HG02970 (cell line): ENCODE measurements around the gene B3GNT9.
"Not testable (repeated sequence)": the region's sequence is repeated elsewhere in the genome, so short reads cannot be mapped to it uniquely, and the experiment has no call there.

ENCODE experiments used
- ATAC-seq: cut with Tn5 transposase; IDR thresholded peaks from one replicate; pipeline ENCODE4 v1.9.1; 2021; ENCODE audit warnings: mild to moderate bottlenecking, moderate library complexity, moderate number of reproducible peaks; ENCODE audit not compliant: unreplicated experiment, low FRiP score

B3GNT9 gene

DNA sequence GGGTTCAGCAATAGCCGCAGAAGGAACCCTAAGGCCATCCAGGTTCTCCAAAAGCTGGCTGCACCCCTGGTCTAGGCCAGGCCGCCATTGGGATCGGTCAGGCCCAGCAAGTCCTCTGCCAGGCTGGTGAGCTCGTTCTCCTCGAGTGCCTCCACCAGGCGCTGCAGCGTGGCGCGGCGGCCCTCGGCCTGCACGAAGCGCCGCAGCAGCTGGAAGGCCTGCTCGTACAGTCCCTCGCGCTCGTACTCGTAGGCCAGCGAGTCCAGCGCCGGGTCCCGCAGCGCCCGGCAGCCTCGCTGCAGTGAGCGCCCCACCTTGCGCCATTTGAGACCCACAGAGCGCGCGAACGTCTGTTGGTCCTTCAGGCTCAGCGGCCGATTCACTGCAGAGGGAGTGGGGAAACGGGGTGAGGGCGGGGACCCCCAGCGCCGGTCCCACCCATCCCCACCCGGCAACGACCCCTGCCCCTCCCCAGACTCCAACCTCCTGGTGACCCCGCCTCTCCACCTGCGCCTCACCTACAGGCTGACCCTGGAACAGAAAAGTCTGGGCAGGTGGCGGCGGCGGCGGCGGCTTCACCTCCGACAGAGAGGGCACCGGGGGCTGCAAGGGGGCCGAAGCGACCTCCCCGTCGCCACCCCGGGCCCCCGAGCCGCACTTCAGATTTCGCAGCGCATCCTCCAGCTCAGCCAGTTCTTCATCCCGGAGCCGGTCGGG lies 3.9 kb upstream of the B3GNT9 start:
- ATAC-seq = no peak

DNA sequence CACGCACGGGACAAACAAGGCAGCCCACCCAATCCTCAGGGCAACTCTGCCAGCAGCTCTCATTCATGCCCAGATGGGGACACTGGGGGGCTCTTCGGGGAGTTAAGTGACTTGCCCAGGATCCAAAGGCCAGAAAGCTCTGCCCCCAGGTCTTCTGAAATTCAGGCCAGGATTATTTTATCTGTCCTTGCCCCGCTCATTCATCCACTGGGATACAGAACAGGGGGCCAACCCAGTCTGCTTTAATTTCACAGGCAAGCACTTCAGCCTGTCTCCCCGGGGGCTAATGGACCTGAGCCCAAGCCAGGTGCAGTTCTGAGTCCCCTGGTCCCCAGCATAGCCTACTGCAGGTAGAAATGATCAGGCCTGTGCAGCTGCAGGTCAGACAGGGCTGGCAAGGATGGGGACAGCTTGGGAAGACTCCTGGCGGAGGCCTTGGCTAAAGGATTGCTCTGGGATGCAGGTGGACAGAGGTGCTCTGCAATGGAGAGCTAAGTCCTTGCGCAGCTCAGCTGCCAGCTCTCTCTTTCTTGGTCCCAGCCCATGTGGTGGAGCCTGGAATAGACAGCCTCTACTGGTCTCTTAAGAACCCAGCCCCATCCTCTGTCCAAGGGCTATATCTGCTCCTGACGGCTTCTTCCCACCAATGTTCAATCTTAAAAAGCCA lies 766 bp upstream of the B3GNT9 start:
- no peak for ATAC-seq

DNA sequence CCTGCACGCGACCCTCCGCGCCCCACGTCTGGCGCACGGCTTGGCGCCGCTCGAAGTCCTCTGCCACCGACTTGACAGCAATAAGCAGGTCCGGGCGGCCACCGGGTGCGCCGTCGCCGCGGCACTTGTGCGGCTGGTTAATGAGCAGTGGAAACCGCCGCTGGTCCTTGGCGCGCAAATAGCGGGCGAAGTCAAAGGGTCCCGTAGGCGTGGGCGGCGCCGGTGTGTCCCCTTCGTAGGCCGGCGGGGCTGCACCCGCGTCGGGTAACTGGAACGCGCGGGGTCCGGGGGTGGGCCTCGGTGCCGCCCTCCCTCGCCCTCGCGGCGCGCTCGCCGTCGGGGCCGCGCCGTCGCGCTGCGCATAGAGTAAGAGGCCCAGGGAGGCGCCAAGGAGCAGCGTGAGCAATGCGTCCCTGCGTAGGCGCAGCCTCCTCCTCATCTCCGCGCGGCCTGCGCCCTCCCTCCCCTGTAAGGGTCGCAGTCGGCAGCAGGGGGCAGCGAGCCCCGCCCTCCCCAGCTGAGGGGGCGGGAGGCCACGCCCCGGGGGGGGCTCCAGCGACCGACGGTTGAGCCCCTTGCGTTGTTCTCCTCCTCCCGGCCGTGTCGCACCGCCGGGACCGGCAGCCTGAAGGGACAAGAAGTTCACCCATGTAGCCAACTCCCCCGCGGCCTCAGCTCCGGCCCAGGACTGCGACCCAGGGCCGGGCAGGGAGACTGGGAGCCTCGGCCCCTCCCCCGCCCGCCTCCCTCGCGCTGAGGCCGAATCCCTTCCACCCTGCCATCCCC lies 558 bp downstream of the B3GNT9 start:
- no peak for ATAC-seq

DNA sequence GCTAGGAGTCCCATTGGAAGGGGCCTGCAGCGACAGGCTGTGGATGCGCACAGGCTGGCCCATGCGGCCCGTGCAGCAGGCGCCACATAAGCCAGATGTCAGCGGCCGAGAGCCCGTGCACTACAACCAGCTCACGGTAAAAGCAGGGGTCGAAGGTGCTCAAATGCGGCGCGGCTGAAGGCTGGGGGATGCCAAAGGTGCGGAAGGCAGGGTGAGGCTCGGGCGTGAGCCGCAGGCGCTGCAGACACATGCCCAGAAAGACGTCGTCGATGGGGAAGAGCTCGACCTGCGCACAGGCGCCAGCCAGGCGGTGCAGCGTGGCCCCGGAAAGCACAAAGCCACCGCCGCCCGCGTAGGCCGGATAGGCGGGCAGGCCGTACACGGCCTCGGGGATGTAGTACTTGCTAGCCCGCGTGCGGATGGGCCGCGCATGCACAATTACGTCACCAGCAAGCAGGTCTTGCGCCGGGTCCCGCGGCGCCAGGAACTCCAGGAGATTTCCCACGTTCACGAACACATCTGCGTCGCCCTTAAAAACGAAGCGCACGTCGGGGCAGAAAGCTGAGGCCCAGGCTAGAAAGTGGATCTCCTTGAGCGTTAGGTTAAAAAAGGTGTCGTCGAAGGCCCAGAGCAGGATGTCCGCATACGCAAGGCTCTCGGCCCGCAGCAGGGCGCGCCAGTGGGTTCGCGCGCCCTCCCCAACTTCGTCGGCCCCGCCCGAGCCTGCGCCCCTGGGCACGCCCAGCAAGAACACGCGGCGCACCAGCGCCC lies 1.3 kb downstream of the B3GNT9 start:
- no peak for ATAC-seq

DNA sequence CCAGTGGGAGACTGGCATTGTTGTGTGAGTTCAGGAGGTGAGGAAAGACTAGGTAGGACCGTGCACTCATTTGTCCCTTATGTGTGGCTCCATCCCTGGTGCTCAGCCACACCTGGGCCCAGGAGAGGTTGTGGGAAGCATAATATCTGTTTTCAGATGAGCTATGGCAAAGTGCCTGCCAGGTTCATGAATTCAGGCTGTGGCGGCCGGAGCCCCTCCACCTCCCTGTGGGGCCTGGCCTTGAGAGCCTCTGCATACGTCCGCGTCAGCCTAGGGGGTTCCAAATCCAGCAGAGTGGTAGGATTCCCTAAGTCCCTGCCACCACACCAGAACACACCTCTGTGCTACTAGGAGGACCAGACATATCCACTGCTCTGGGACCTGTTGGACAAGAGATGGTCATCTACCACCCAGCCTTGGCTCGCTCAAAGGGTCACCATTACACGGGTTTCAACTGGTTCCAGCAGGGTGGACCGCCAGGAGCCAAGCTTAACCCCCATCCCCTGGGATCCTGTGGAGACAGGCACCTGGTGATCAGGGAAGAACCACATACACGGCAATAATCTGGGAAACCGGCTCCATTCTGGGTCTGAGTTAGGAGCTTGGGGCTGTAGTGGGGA lies 2.0 kb downstream of the B3GNT9 start:
- ATAC-seq = no peak

DNA sequence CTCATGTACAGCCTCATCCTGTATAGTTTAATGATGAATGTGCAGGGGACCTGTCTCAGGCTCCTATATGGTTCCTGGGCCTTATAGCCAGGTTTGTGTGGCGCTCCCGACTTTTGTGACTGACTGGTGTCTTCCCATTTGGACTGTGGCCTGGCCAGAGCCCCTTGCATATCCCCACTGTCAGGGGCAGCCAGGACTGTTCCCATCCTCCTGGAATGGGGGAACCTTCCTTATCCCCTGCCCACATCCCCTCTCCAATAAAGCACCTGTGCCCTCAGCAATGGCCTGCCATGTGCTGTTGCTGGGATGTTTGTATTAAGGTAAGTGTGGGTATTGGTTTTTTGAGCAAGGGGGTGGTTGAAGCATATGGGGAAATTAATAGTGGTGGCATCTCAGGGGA lies 2.6 kb downstream of the B3GNT9 start:
- no peak for ATAC-seq

DNA sequence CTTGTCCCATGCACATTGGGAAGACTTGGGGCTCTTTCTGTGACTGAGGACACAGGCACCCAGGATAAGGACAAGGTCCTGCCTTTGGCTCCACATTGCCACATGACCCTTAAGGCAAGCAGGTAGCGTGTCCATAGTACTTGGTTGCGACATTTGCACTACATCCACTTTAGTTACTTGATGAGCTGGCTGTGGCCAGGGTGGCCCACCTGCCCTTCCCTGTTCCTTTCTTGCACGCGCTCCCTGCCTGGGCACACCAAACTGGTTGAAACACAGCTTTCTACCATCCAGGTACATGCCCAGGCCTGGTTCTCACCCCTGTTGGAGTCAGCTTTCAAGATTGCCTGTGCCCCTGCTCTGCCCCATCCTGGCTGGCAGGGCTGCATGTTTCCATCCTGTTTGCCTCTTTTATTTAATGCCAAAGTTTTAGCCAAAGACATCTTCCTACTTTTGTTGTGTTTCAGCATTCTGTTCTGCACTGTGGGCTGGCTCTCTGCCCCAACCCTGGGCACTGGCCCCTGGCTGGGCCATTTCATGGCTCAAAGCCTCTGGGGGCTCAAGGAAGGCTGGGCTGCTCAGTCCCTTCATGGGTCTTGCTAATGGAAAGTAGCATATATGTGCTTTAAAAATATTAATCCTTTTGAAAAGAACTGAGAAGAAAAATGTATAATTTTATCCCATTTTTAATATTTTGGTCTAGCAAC lies 3.2 kb downstream of the B3GNT9 start:
- no peak for ATAC-seq

DNA sequence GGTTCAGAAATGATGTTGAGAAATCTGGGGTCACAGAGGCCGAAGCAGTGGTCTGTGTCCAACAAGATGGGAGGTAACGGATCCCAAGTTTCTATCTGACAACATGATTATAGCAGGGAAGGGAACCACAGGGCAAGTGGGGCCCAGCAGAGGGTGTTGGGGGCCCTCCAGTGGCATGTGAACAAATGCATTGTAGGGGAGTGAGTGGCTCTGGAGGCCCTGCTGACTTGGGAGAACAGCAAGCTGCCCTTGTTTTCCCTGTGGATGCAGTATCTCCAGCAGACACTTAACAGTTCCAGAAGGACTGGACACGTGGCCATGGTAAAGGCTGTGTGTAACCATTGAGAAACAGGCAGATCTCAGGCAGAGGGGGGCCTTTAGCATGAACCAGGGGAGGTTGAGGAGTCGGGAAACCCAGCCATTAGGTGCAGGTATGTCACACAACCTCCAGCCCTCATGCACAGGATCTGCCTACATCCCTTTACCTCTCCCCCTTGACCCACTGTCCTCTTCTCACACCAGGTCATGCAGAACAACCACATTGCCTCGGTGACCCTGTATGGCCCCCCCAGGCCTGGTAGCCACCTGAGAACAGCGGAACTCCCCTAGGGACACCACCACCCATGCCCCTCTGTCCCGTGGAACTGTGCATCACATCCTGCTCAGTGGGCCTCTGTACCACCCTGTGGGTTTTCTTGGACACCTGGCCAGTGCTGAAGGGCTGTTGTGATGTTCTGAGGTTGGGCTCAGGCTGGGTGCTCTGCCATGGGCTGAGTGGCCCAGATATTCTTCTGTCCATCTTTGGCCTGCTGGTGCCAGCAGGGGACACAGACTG lies 4.1 kb downstream of the B3GNT9 start:
- no peak for ATAC-seq

DNA sequence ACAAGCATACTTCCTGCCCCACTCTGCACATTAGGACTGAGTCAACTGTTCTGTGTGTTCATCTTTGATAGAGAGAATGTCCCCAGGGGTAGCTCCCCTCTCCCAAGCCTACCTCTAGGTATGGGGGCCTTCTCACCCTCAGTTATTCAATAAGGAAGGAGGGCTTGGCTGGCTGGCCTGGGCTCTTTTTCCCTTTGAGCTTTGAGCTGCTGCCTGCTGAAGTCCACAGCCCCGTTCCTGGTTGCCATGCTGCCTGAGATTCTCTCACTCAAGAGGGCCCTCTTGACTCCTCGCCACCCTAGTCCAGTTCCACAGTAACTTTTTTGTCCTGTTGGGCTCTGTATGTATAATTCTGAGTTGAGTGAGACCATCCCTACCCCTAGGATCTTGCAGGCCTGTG lies 5.1 kb downstream of the B3GNT9 start:
- ATAC-seq = no peak

DNA sequence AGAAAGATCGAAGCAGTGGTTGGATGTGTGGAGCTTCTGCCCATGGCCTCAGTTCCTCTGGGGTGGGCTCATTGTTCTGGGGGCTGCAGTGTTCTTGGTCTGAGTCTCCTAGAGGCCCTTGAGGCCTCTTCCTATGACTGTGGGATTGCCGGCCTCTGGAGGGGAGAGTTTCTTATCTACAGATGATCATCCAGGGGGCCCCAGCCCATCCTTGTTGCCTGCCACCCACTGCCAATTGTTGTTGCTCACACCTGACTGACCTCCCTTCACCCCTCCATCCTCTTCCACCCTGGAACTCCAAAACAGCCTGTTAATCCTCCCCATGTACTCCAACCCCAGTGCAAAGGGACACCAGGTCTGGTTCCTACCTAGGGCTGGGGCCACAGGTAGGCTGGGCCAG lies 5.9 kb downstream of the B3GNT9 start:
- ATAC-seq = no peak

DNA sequence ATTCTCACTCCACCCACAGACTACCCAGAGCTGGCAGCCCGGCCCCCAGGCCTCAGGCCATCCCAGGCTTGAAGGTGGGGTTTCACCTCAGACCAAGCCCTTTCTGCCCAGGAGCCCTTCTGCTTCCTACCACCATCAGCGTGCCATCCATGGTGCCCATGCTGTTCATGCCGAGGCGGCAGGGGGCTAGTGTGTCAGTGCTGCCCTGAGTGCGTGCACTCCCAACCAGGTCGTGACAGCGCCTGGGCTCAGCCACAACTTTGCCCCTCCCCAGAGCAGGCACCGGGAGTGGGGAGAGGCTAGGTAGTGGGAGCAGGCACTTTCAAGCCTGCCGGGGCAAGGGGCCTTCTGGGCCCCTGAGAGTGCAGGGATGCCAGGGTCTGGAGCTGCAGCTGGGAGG lies 8.5 kb downstream of the B3GNT9 start:
- no peak for ATAC-seq

DNA sequence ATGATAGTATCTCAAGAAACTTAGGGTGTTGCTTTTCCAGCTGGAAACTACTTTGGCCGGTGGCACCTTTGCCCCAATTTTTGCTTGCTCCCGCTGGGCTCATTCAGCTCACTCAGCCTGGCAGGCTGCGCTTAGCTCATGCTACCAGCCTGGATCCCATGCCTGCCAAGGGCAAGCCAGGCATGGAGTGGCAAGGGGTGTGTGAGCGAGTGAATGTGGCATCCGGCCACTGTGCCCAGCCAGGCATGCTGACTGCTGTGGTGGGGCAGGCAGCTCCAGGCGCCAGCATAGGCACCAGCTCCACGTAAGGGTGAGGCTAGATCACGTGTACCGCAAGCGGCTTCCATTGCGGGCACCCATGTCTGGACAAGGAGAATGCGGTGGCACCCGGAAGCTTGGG lies 9.4 kb downstream of the B3GNT9 start:
- no peak for ATAC-seq

DNA sequence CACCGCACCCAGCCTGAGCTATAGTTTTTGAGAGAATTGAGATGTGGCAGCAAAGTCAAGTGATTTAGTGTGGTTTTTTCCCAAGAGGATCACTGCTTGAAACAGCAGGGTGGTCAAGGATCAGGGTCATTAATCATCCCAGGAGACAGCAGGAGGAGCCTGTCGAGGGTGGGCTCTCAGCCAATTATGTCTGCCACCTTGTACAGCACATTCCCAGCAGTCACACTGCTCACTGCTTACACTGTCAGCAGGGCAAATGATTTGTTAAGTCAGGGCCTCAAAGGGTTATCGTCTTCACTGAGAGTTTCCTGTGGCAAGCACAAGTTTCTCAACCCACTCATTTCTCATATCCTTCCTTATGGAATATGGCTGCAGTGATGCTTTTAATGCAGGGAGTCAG lies 13.2 kb downstream of the B3GNT9 start:
- no peak for ATAC-seq

DNA sequence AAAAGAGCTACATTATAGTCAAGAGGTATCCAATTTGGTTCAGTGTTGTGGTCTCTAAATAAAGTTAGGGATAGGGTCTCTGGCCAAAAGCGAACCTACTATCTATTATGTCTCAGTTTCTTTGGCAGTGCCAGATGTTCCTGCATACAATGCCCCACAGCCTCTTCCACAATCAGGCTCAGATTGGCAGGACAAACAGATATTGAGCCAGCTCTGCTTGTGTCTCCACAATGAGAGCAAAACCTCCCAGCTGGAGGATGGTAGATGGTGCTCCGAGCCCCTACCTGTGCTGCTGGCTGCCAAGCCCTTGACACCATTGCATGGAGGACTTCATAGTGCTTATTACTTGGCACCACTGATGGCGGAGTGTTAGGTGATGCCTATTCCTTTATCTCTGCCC lies 21.4 kb downstream of the B3GNT9 start:
- no peak for ATAC-seq

DNA sequence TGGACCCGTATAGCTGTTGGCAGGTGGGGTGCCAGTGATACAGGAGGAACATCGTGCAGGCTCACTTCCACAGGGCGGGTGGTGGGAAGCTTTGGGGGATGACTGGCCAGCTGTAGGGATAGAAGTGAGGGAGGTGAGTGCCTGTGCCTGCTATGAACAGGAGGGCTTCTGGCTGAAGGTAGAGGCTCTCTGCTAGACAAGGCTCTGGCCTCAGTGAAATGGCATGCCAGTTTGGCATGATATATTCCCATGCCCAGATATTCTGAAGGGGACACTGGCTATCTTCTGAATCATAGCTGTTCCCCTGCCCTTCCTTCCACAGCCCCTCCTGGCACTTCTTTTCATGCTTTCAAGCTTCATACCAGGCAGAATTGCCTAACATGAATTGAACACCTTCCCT lies 21.9 kb downstream of the B3GNT9 start:
- no peak for ATAC-seq

DNA sequence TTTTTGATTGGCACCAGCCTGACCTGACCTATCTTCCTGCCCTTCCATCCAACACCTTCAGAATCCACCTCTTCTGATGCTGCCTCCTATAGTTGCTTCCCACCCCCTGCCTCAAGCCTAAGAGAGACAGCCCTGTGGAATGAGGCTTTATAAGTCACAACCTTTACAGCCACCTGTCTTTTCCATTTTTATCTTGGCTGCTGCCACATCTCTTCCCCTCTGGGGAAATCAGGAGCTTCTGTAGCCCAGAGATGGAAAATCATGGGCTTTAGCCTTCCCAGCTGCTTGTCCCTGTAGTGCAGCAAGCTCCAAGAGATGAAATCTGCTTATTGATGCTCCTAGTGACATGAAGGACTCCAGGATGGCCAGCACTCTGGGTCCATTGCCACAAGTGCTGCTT lies 22.4 kb downstream of the B3GNT9 start:
- ATAC-seq = no peak

DNA sequence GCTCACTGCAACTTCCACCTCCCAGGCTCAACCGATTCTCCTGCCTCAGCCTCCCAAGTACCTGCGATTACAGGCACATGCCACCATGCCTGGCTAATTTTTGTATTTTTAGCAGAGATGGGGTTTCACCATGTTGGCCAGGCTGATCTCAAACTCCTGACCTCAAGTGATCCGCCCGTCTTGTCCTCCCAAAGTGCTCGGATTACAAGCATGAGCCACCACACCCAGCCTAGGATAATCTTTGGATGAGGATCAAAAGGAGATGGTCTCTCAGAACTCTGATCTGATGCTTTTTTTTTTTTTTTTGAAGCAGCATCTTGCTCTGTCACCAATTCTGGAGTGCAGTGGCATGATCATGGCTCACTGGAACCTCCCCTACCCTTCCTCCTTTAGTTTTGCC lies 28.0 kb downstream of the B3GNT9 start:
- ATAC-seq = not testable (repeated sequence)

DNA sequence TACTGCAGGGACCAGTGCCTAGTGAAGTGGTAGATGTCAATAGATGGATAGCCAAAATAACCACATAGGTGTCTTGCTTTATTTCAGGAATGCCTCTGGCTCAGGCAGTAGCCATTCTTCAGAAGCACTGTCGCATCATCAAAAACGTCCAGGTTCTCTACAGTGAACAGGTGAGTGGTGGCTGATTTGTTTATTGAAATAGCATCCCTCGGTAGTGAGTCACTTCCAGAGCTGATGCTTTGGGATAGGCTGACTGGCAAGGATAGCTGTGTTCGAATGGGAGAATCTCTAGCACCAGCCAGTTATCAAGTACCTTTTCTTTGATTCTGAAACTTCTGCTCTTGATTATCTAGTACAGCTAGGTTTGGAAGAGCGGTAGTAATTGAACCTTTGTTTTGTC lies 30.8 kb downstream of the B3GNT9 start:
- ATAC-seq = no peak

DNA sequence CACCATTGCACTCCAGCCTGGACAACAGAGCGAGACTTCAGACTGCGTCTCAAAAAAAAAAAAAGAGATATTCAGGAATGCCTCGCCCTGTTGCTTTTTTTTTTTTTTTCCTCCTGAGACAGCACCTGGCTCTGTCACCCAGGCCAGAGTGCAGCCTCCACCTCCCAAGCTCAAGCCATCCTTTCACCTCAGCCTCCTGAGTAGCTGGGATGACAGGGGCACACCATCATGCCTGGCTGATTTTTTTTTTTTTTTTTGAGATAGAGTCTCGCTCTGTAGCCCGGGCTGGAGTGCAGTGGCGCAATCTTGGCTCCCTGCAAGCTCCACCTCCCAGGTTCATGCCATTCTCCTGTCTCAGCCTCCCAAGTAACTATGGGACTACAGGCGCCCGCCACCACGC lies 33.1 kb downstream of the B3GNT9 start:
- no peak for ATAC-seq
